HEK293T (cell line): ENCODE data around the gene SH3PXD2A.

Source experiments
- ARNT ChIP-seq: fragments of 450-650 bp; IDR thresholded peaks from 2 replicates; pipeline ENCODE4 v1.6.1; 2017; ENCODE audit warnings: mild to moderate bottlenecking
- L3MBTL2 ChIP-seq: fragments of 450-650 bp; conservative IDR thresholded peaks from 2 replicates; pipeline ENCODE4 v1.6.1; 2016; ENCODE audit warnings: mild to moderate bottlenecking
- LEF1 ChIP-seq: fragments of 450-650 bp; IDR thresholded peaks from 2 replicates; pipeline ENCODE4 v1.6.1; 2017; ENCODE audit warnings: mild to moderate bottlenecking, borderline replicate concordance
- NFRKB ChIP-seq: fragments of 450-650 bp; IDR thresholded peaks from 2 replicates; pipeline ENCODE4 v1.6.1; 2016; ENCODE audit warnings: mild to moderate bottlenecking, moderate library complexity
- SP1 ChIP-seq: fragments of 450-650 bp; IDR thresholded peaks from 2 replicates; pipeline ENCODE4 v1.6.1; 2017
- SUZ12 ChIP-seq: fragments of 450-650 bp; IDR thresholded peaks from 2 replicates; pipeline ENCODE4 v1.6.1; 2016; ENCODE audit warnings: mild to moderate bottlenecking

DNA sequence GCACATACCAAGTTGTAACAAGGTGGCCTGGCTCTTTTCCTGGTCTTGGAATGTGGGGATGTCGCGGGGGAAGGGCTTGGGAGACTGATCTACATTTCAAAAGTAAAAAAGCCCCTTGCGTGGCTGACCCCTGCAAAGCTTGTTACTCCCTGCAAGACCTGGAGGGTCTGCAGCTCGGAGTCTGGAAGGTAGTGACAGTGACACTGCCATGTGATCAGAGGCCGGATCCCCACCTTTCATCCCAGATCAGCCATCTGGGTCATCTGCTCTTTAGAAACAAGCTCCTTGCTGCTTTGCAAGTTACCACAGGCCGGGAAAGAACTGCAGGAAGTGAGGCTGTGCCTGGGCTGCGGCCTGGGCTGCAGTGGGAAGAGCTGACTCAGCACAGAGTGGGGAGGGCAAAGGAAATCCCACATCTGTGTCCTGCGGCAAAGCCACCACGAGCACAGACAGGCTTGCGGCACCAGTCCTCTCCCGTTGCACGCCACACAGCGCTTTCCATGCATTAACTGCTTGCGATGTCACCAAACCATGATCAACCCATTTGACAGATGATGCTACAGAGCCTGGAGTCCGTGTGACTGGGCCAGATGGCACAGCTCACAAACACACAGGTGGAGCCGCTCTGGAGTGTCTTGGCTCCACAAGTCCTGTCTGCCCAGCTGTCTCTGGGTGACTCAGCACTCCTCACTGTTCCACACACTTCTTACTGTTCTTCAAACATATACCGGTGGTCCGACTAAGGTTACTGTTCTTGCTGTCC is 97.7 kb downstream of the SH3PXD2A start:
- TF ChIP-seq SP1: no peak
- no peak for TF ChIP-seq L3MBTL2
- TF ChIP-seq SUZ12: no peak
- TF ChIP-seq NFRKB: no peak
- TF ChIP-seq LEF1: no peak
- TF ChIP-seq ARNT: no peak
